Measurements from ENCODE around the gene LIMS1. TPM values are rescaled to one million over a fixed set of nuclear protein-coding genes. Genes with fewer than 3 reads are reported as not detected.
"Not testable (repeated sequence)": the region's sequence is repeated elsewhere in the genome, so short reads cannot be mapped to it uniquely, and the experiment has no call there.

Gene LIMS1
- total and polyA plus RNA-seq, 2 experiments from 2014 or later: 28.6 to 36.9 TPM

DNA sequence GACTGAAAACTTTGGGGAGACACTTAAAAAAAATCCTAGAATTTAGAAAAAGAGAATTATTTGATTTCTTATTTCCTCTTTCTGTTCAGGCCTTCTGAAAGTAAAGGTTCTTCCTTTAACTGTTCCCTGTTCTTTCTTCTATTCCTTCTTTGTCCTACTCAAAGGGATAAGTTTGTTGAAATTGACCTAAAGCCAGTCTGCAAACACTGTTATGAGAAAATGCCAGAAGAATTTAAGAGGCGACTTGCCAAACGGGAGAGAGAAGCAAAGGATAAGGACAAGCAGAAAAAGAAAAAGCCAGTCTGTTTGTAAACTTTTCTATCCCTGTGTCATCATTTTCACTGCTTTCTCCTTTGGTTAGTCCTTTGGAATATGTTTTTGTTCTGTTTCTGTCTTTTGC, 146.5 kb downstream of the LIMS1 start:
- H3K4me2 ChIP-seq; H3K27ac ChIP-seq (ENCODE audit: low read depth); H3K4me3 Mint-ChIP-seq; ATAC-seq; H3K4me3 ChIP-seq; H2AFZ ChIP-seq; H3K4me1 Mint-ChIP-seq; H3K27me3 ChIP-seq (ENCODE audit: insufficient read depth); H3K4me1 ChIP-seq (ENCODE audit: insufficient read depth); H3K27me3 Mint-ChIP-seq (ENCODE audit: insufficient read depth, low read depth, poor library complexity); H3K9me2 ChIP-seq (ENCODE audit: insufficient read depth); DNase-seq (ENCODE audit: low spot score); H4K20me1 ChIP-seq (replicated peaks; ENCODE audit: insufficient read depth); H3F3A ChIP-seq (replicated peaks; ENCODE audit: low read depth); H3K36me3 ChIP-seq (ENCODE audit: insufficient read depth); H3K79me2 ChIP-seq (replicated peaks; ENCODE audit: insufficient read depth); H3K27ac Mint-ChIP-seq; H3K36me3 Mint-ChIP-seq (ENCODE audit: low read depth); H3K9me3 Mint-ChIP-seq: not testable (repeated sequence)

GRCh38 chr2:108688818-108689756, 154.8 kb downstream of the LIMS1 start:
- H3K27me3 Mint-ChIP-seq (ENCODE audit: insufficient read depth, low read depth, poor library complexity); H3K9me2 ChIP-seq (ENCODE audit: insufficient read depth); H3K36me3 Mint-ChIP-seq (ENCODE audit: low read depth); ATAC-seq; H3K27me3 ChIP-seq (ENCODE audit: insufficient read depth); H3K4me3 ChIP-seq; H3K4me3 Mint-ChIP-seq; H3K4me1 ChIP-seq (ENCODE audit: insufficient read depth); H3K9me3 Mint-ChIP-seq; H3K36me3 ChIP-seq (ENCODE audit: insufficient read depth); H3K27ac Mint-ChIP-seq; H4K20me1 ChIP-seq (replicated peaks; ENCODE audit: insufficient read depth); H3K4me2 ChIP-seq; H3K79me2 ChIP-seq (replicated peaks; ENCODE audit: insufficient read depth); H3K27ac ChIP-seq (ENCODE audit: low read depth); DNase-seq (ENCODE audit: low spot score); H3F3A ChIP-seq (replicated peaks; ENCODE audit: low read depth); H2AFZ ChIP-seq; H3K4me1 Mint-ChIP-seq: not testable (repeated sequence)

GRCh38 chr2:108690001-108690400, 155.7 kb downstream of the LIMS1 start:
- H3K36me3 Mint-ChIP-seq (ENCODE audit: low read depth); DNase-seq (ENCODE audit: low spot score); H3K4me3 ChIP-seq; H3K4me2 ChIP-seq; H3K27ac Mint-ChIP-seq; H3K27ac ChIP-seq (ENCODE audit: low read depth); H3K4me3 Mint-ChIP-seq; H3K27me3 Mint-ChIP-seq (ENCODE audit: insufficient read depth, low read depth, poor library complexity); H3F3A ChIP-seq (replicated peaks; ENCODE audit: low read depth); H3K9me2 ChIP-seq (ENCODE audit: insufficient read depth); H2AFZ ChIP-seq; H3K36me3 ChIP-seq (ENCODE audit: insufficient read depth); H3K4me1 Mint-ChIP-seq; H4K20me1 ChIP-seq (replicated peaks; ENCODE audit: insufficient read depth); H3K9me3 Mint-ChIP-seq; H3K4me1 ChIP-seq (ENCODE audit: insufficient read depth); H3K27me3 ChIP-seq (ENCODE audit: insufficient read depth); H3K79me2 ChIP-seq (replicated peaks; ENCODE audit: insufficient read depth): not testable (repeated sequence)
- peak in 1 of 2 experiments; percentile 24; a peak in 2 of 4 replicates for TF ChIP-seq CTCF (conservative IDR thresholded peaks at IDR 0.05; ENCODE audit: low read depth in 2 of 2)
- peak; percentile 71 for ATAC-seq

DNA sequence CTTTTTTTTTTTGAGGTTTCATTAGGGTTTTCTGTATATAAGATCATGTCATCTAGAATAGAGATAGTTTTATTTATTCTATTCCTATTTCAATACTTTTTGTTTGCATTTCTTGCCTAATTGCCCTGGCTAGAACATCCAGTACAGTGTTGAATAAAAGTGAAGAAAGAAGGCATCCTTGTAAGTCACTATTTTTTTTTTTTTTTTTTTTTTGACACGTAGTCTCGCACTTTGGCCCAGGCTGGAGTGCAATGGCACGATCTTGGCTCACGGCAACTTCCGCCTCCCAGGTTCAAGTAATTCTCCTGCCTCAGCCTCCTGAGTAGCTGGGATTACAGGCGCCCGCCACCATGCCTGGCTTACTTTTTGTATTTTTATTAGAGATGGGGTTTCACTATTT, 157.2 kb downstream of the LIMS1 start:
- Histone ChIP-seq H3K4me3 (no peak overlapping the region), H2AFZ (no peak overlapping the region), H3F3A (replicated peaks; ENCODE audit: low read depth) (no peaks in the 10 kb centered on the region), H3K4me2 (no peak overlapping the region), H3K36me3 (ENCODE audit: insufficient read depth) (no peaks in the 10 kb centered on the region), H3K79me2 (replicated peaks; ENCODE audit: insufficient read depth) (no peaks in the 10 kb centered on the region), H3K27ac (ENCODE audit: low read depth) (no peak overlapping the region), H3K9me2 (ENCODE audit: insufficient read depth) (no peaks in the 10 kb centered on the region), H4K20me1 (replicated peaks; ENCODE audit: insufficient read depth) (no peaks in the 10 kb centered on the region), H3K27me3 (ENCODE audit: insufficient read depth) (no peaks in the 10 kb centered on the region), H3K4me1 (ENCODE audit: insufficient read depth) (no peaks in the 10 kb centered on the region)
- ATAC-seq: no peak
- Mint-ChIP-seq H3K4me1 (no peaks in the 10 kb centered on the region; the same call in 2 of the 3 replicates), H3K27ac (no peak overlapping the region), H3K27me3 (ENCODE audit: insufficient read depth, low read depth, poor library complexity) (peaks cover 2% of the 10 kb centered on the region), H3K9me3 (peaks cover 2% of the 10 kb centered on the region; the same call in 2 of the 3 replicates), H3K4me3 (no peak overlapping the region), H3K36me3 (ENCODE audit: low read depth) (0 out of 3 replicates have a peak, but pooled peaks cover 2% of the 10 kb centered on the region)
- no peak for DNase-seq (ENCODE audit: low spot score)
- TF ChIP-seq EZH2phosphoT487 (IDR thresholded peaks at IDR 0.05; ENCODE audit: unreplicated experiment) (no peak), CTCF (conservative IDR thresholded peaks at IDR 0.05; ENCODE audit: low read depth in 2 of 2) (no peak), JUNB (IDR thresholded peaks at IDR 0.05; ENCODE audit: unreplicated experiment) (no peak), POLR2AphosphoS5 (IDR thresholded peaks at IDR 0.05; ENCODE audit: low read depth) (no peak)
- TF ChIP-seq, protein P1, sequence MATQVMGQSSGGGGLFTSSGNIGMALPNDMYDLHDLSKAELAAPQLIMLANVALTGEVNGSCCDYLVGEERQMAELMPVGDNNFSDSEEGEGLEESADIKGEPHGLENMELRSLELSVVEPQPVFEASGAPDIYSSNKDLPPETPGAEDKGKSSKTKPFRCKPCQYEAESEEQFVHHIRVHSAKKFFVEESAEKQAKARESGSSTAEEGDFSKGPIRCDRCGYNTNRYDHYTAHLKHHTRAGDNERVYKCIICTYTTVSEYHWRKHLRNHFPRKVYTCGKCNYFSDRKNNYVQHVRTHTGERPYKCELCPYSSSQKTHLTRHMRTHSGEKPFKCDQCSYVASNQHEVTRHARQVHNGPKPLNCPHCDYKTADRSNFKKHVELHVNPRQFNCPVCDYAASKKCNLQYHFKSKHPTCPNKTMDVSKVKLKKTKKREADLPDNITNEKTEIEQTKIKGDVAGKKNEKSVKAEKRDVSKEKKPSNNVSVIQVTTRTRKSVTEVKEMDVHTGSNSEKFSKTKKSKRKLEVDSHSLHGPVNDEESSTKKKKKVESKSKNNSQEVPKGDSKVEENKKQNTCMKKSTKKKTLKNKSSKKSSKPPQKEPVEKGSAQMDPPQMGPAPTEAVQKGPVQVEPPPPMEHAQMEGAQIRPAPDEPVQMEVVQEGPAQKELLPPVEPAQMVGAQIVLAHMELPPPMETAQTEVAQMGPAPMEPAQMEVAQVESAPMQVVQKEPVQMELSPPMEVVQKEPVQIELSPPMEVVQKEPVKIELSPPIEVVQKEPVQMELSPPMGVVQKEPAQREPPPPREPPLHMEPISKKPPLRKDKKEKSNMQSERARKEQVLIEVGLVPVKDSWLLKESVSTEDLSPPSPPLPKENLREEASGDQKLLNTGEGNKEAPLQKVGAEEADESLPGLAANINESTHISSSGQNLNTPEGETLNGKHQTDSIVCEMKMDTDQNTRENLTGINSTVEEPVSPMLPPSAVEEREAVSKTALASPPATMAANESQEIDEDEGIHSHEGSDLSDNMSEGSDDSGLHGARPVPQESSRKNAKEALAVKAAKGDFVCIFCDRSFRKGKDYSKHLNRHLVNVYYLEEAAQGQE (IDR thresholded peaks at IDR 0.05; ENCODE audit: unreplicated experiment): no peak

All from GM23338 (cell line).